Measurements from ENCODE around the gene GALNT17. TPM values are rescaled to one million over a fixed set of nuclear protein-coding genes. Genes with fewer than 3 reads are reported as not detected.
"Not testable (repeated sequence)": the region's sequence is repeated elsewhere in the genome, so short reads cannot be mapped to it uniquely, and the experiment has no call there.

The GALNT17 gene
- total RNA-seq, 1 donor: 0.36 TPM

DNA sequence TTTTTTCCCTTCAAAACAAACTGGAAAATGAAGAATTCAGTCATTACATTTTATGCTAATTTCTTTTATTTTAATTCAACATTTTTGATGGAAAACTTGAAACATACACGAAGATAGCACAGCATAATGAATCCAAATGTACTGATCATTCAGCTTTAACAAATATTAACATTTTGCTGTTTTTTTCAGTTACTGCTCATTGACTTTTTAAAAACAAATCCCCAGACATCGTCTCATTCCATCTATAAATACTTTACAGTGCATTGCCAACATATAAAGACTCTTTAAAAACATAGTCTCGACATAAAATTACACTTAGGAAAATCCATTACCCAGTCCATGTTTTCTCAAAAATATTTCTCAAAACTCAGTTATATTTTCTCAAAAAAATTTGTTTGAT, 452.3 kb downstream of the GALNT17 start:
- Histone ChIP-seq H3K27ac (ENCODE audit: low read depth, low read length) (no peak overlapping the region), H3K9me3 (ENCODE audit: low read depth, low read length) (no peaks in the 10 kb centered on the region), H3K27me3 (ENCODE audit: insufficient read depth, low read length) (no peaks in the 10 kb centered on the region), H4K20me1 (ENCODE audit: insufficient read depth, low read length) (no peaks in the 10 kb centered on the region), H3K4me3 (ENCODE audit: insufficient read depth, low read length) (no peak overlapping the region), H3K79me2 (ENCODE audit: insufficient read depth, low read length) (no peaks in the 10 kb centered on the region), H3K4me2 (ENCODE audit: insufficient read depth, low read length) (no peak overlapping the region), H3K4me1 (ENCODE audit: insufficient read depth, low read length) (no peaks in the 10 kb centered on the region), H3K36me3 (ENCODE audit: insufficient read depth, low read length) (no peaks in the 10 kb centered on the region), H2AFZ (ENCODE audit: low read length) (no peak overlapping the region)
- TF ChIP-seq, protein P1, sequence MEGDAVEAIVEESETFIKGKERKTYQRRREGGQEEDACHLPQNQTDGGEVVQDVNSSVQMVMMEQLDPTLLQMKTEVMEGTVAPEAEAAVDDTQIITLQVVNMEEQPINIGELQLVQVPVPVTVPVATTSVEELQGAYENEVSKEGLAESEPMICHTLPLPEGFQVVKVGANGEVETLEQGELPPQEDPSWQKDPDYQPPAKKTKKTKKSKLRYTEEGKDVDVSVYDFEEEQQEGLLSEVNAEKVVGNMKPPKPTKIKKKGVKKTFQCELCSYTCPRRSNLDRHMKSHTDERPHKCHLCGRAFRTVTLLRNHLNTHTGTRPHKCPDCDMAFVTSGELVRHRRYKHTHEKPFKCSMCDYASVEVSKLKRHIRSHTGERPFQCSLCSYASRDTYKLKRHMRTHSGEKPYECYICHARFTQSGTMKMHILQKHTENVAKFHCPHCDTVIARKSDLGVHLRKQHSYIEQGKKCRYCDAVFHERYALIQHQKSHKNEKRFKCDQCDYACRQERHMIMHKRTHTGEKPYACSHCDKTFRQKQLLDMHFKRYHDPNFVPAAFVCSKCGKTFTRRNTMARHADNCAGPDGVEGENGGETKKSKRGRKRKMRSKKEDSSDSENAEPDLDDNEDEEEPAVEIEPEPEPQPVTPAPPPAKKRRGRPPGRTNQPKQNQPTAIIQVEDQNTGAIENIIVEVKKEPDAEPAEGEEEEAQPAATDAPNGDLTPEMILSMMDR (IDR thresholded peaks at IDR 0.05; ENCODE audit: extremely low read depth, low read depth, low read length): no peak
- no peak for DNase-seq (ENCODE audit: insufficient read length, low spot score, missing footprints)

DNA sequence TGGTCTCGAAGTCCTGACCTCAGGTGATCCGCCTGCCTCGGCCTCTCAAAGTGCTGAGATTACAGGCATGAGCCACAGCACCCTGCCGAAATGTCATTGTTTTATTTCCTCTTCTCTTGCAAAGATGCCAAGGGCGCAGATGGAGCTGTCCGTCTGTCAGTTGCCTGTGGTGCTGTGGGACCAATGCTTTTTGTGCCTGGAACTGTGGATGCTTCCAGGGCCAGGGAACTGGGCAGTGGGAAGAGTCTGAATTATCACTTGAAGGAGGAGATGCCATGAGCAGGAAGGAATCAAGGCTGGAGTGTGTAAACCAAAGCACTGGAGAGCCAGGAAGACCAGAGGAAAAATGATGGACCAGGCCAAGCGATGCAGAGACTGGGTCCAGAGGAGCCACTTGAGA, 459.9 kb downstream of the GALNT17 start:
- Histone ChIP-seq H3K4me2 (ENCODE audit: insufficient read depth, low read length) (no peak overlapping the region), H2AFZ (ENCODE audit: low read length) (no peak overlapping the region), H3K79me2 (ENCODE audit: insufficient read depth, low read length) (no peaks in the 10 kb centered on the region), H3K27ac (ENCODE audit: low read depth, low read length) (no peak overlapping the region), H3K4me1 (ENCODE audit: insufficient read depth, low read length) (no peaks in the 10 kb centered on the region), H3K27me3 (ENCODE audit: insufficient read depth, low read length) (no peaks in the 10 kb centered on the region), H3K4me3 (ENCODE audit: insufficient read depth, low read length) (no peak overlapping the region), H3K36me3 (ENCODE audit: insufficient read depth, low read length) (no peaks in the 10 kb centered on the region), H4K20me1 (ENCODE audit: insufficient read depth, low read length) (no peaks in the 10 kb centered on the region), H3K9me3 (ENCODE audit: low read depth, low read length) (no peaks in the 10 kb centered on the region)
- TF ChIP-seq, protein P1 (IDR thresholded peaks at IDR 0.05; ENCODE audit: extremely low read depth, low read depth, low read length): no peak
- no peak for DNase-seq (ENCODE audit: insufficient read length, low spot score, missing footprints)

DNA sequence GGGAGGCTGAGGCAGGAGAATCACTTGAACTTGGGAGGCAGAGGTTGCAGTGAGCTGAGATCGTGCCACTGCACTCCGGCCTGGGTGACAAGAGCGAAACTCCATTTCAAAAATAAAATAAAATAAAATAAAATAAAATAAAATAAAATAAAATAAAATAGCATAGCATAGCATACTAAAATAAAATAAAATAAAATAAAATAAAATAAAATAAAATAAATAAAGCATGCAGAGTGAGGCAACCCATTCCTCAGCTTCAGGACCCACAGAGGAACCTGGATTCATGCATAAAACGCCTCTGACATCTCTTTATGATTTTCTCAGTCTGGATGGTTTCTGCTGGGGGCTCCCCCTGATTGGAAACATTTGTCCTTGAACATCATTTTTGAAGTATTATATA, 460.4 kb downstream of the GALNT17 start:
- not testable (repeated sequence) for H3K27ac ChIP-seq (ENCODE audit: low read depth, low read length); H3K36me3 ChIP-seq (ENCODE audit: insufficient read depth, low read length)

DNA sequence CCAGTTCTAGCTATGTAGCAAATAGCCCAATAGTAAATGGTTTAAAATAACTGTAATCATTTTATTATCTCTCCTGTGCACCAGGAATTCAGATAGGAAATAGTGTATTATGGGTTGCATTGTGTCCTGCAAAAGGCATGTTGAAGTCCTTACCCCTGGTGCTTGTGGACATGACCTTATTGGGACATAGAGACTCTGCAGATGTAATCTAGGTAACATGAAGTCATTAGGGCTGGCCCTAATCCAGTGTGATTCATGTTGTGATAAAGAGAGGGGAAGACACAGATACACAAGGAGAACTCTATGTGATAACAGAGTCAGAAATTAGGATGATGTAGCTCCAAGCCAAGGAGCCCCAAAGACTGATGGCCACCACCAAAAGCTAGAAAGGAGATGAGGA, 462.8 kb downstream of the GALNT17 start:
- DNase-seq (ENCODE audit: insufficient read length, low spot score, missing footprints): no peak
- Histone ChIP-seq H4K20me1 (ENCODE audit: insufficient read depth, low read length) (no peaks in the 10 kb centered on the region), H3K27ac (ENCODE audit: low read depth, low read length) (no peak overlapping the region)

More for the DNA sequence above, 460.4 kb downstream of the GALNT17 start:
- not testable (repeated sequence) for H3K27me3 ChIP-seq (ENCODE audit: insufficient read depth, low read length); DNase-seq (ENCODE audit: insufficient read length, low spot score, missing footprints); H2AFZ ChIP-seq (ENCODE audit: low read length); H4K20me1 ChIP-seq (ENCODE audit: insufficient read depth, low read length); H3K9me3 ChIP-seq (ENCODE audit: low read depth, low read length); H3K4me3 ChIP-seq (ENCODE audit: insufficient read depth, low read length); H3K79me2 ChIP-seq (ENCODE audit: insufficient read depth, low read length); H3K4me2 ChIP-seq (ENCODE audit: insufficient read depth, low read length); H3K4me1 ChIP-seq (ENCODE audit: insufficient read depth, low read length)

More for the DNA sequence above, 462.8 kb downstream of the GALNT17 start:
- Histone ChIP-seq H3K4me2 (ENCODE audit: insufficient read depth, low read length) (no peak overlapping the region), H3K4me1 (ENCODE audit: insufficient read depth, low read length) (no peaks in the 10 kb centered on the region), H2AFZ (ENCODE audit: low read length) (no peak overlapping the region), H3K79me2 (ENCODE audit: insufficient read depth, low read length) (no peaks in the 10 kb centered on the region), H3K27me3 (ENCODE audit: insufficient read depth, low read length) (no peaks in the 10 kb centered on the region), H3K36me3 (ENCODE audit: insufficient read depth, low read length) (no peaks in the 10 kb centered on the region), H3K9me3 (ENCODE audit: low read depth, low read length) (no peaks in the 10 kb centered on the region), H3K4me3 (ENCODE audit: insufficient read depth, low read length) (no peak overlapping the region)
- TF ChIP-seq, protein P1 (IDR thresholded peaks at IDR 0.05; ENCODE audit: extremely low read depth, low read depth, low read length): no peak
